GM13976 (cell line): ENCODE measurements around the gene BEST2.
A peak's percentile ranks its signal among the peaks of the same experiment; 100 is the strongest.

ENCODE experiments used
- DNase-seq: peaks from one replicate; pipeline ENCODE4 v3.0.0; 2012; ENCODE audit warnings: low spot score
- in situ Hi-C: fragments of 300-500 bp; cut with MboI; formaldehyde crosslinking; loops from one replicate; pipeline ENCODE4 v1.12.0; 2022; ENCODE audit warnings: low sequenced_read_pairs, mixed read lengths, inconsistent platforms; ENCODE audit not compliant: unreplicated experiment
- TF ChIP-seq, protein P1 (sequence below): IDR thresholded peaks from 2 replicates; pipeline ENCODE4 v1.5.1; 2012; ENCODE audit warnings: borderline replicate concordance, mild to moderate bottlenecking; ENCODE audit not compliant: insufficient read depth; ENCODE audit errors: extremely low read depth, missing control alignments, control extremely low read depth

Gene BEST2

DNA sequence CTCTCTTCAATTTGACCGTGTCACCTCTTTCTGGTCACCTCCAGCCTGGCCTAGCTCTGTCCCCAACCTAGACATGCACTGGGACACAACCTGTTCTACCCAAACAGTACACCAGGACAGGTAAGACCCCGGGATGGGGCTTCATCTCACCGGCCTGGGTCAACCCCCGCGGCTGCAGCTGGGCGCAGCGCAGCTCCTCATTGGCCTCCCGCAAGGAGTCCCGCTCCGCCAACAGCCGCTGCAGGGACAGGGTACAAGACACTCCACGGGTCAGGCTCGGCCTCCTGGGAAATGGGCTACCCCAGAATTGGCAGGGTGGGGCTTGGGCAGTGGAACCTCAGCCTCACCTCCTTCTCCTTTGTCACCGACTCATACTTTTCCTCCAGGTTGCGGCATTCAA is 16.1 kb downstream of the BEST2 start:
- in situ Hi-C loops, result no loop called here
- no peak for DNase-seq
- TF ChIP-seq, protein P1, sequence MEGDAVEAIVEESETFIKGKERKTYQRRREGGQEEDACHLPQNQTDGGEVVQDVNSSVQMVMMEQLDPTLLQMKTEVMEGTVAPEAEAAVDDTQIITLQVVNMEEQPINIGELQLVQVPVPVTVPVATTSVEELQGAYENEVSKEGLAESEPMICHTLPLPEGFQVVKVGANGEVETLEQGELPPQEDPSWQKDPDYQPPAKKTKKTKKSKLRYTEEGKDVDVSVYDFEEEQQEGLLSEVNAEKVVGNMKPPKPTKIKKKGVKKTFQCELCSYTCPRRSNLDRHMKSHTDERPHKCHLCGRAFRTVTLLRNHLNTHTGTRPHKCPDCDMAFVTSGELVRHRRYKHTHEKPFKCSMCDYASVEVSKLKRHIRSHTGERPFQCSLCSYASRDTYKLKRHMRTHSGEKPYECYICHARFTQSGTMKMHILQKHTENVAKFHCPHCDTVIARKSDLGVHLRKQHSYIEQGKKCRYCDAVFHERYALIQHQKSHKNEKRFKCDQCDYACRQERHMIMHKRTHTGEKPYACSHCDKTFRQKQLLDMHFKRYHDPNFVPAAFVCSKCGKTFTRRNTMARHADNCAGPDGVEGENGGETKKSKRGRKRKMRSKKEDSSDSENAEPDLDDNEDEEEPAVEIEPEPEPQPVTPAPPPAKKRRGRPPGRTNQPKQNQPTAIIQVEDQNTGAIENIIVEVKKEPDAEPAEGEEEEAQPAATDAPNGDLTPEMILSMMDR, result no peak

GRCh38 chr19:12769689-12770088 is 18.1 kb downstream of the BEST2 start:
- TF ChIP-seq, protein P1, result peak; percentile 22
- in situ Hi-C loops, result no loop called here
- DNase-seq, result peak; percentile 91

GRCh38 chr19:12770922-12771321 is 19.3 kb downstream of the BEST2 start:
- TF ChIP-seq, protein P1, result no peak
- DNase-seq, result no peak
- in situ Hi-C loops, result no loop called here

DNA sequence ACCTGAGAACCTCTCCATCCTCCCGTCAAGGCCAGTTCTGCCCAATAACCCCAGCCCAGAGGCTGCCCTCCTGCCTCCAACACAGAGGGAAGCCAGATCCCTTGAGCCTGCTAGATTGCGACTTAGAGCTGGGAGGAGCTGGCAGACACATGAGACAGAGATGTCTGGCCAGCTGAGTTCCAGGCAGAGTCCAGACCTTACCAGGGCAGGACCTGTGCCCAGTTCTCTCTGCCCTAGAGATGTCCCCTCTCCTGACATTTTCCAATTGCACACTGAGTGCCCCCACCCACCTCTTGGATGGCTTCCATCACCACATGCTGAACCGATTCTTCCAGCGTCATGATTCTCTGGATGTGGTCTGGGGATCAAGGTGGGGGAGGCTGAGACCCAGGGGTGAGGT is 20.7 kb downstream of the BEST2 start:
- no peak for DNase-seq
- TF ChIP-seq, protein P1, result no peak
- in situ Hi-C loops, result no loop called here

GRCh38 chr19:12773571-12773970 is 22.0 kb downstream of the BEST2 start:
- in situ Hi-C loops, result no loop called here
- no peak for DNase-seq
- TF ChIP-seq, protein P1, result peak; percentile 23

- in situ Hi-C loops, result no loop called here
- TF ChIP-seq, protein P1, result no peak
- no peak for DNase-seq
Measured at GRCh38 chr19:12774588-12775555, 23.3 kb downstream of the BEST2 start, which contains the start of gene HOOK2. Gene HOOK2, minus strand, starts transcription at chr19:12775552. Its CDS starts 103 bp downstream, at chr19:12775449.
